H1 (cell line): ENCODE results near the gene ISG15. TPM values are rescaled to one million over a fixed set of nuclear protein-coding genes. Genes with fewer than 3 reads are reported as not detected.

ENCODE experiments used
- CTCF ChIA-PET: fragments of 300-600 bp; sonication (Branson Sonifier 250); formaldehyde crosslinking; loops from one replicate; lab custom pipeline; 2021; ENCODE audit not compliant: partially characterized antibody; lab: Charles Lee
- POLR2A ChIA-PET: fragments of 300-600 bp; sonication (Branson Sonifier 250); formaldehyde crosslinking; loops from one replicate; lab custom pipeline; 2021; ENCODE audit warnings: inconsistent platforms; ENCODE audit not compliant: partially characterized antibody; lab: Charles Lee
- DNase-seq, 2 experiments: peaks; one replicate each; pipeline versions ENCODE4 v3.0.0 to v3.0.0-alpha.2; 2010 to 2022; ENCODE audit warnings: low spot score in 2 of 2, low read depth in 1 of 2, mixed read lengths in 1 of 2
- FAIRE-seq: peaks from 2 replicates; lab custom pipeline; 2011; peaks lifted over from hg19 to GRCh38; lab: Jason Lieb, UNC
- H2AFZ ChIP-seq: 2 replicates; pipeline ENCODE4 v1.8.1; 2012; ENCODE audit warnings: low read length, inconsistent platforms
- H2AK5ac ChIP-seq: 2 replicates; pipeline ENCODE4 v1.6.1; 2013; ENCODE audit warnings: low read depth, low read length
- H2BK120ac ChIP-seq: replicated peaks from 2 replicates; pipeline ENCODE3; 2013; ENCODE audit warnings: low read depth, low read length, inconsistent platforms
- H2BK12ac ChIP-seq: 2 replicates; pipeline ENCODE4 v1.6.1; 2013; ENCODE audit warnings: low read depth, low read length
- H2BK15ac ChIP-seq: 2 replicates; pipeline ENCODE4 v1.6.1; 2013; ENCODE audit warnings: low read length
- H2BK20ac ChIP-seq: 2 replicates; pipeline ENCODE4 v1.6.1; 2013; ENCODE audit warnings: low read length
- H2BK5ac ChIP-seq: 2 replicates; pipeline ENCODE4 v1.6.1; 2013; ENCODE audit warnings: low read depth, low read length
- H3K14ac ChIP-seq: 2 replicates; pipeline ENCODE4 v1.6.1; 2013; ENCODE audit warnings: inconsistent platforms; ENCODE audit not compliant: insufficient read length
- H3K18ac ChIP-seq: 2 replicates; pipeline ENCODE4 v1.6.1; 2013; ENCODE audit warnings: low read length; ENCODE audit errors: extremely low read depth
- H3K23ac ChIP-seq: 2 replicates; pipeline ENCODE4 v1.6.1; 2013; ENCODE audit warnings: inconsistent platforms; ENCODE audit not compliant: insufficient read length
- H3K23me2 ChIP-seq: 2 replicates; pipeline ENCODE4 v1.6.1; 2013; ENCODE audit warnings: low read depth, low read length
- H3K27ac ChIP-seq: 2 replicates; pipeline ENCODE4 v1.6.1; 2011; ENCODE audit warnings: low read depth, low read length, inconsistent platforms
- H3K27me3 ChIP-seq, 4 experiments: replicated peaks in 1 of 4; 1 replicate in 1 of 4; 2 replicates in 3 of 4; pipeline versions ENCODE4 v1.6.1 to v1.8.1; 2011 to 2013; ENCODE audit warnings: low read length in 3 of 4, mild to moderate bottlenecking in 3 of 4, inconsistent platforms in 2 of 4, mixed read lengths in 2 of 4, moderate library complexity in 1 of 4; ENCODE audit not compliant: control insufficient read depth in 3 of 4, insufficient read depth in 3 of 4; ENCODE audit errors: extremely low read depth in 1 of 4
- H3K36me3 ChIP-seq, 4 experiments: 2 replicates each; pipeline versions ENCODE4 v1.6.1 to v1.8.1; 2011 to 2013; ENCODE audit warnings: mild to moderate bottlenecking in 4 of 4, low read length in 3 of 4, moderate library complexity in 2 of 4, control low read depth in 1 of 4, inconsistent platforms in 1 of 4; ENCODE audit not compliant: insufficient read depth in 4 of 4, control insufficient read depth in 2 of 4
- H3K4ac ChIP-seq: replicated peaks from 2 replicates; pipeline ENCODE3; 2013; ENCODE audit warnings: low read length, low read depth, mixed read lengths, inconsistent platforms; ENCODE audit not compliant: insufficient read length
- H3K4me1 ChIP-seq, 4 experiments: replicated peaks in 1 of 4; 1 replicate in 1 of 4; 2 replicates in 3 of 4; pipeline versions ENCODE4 v1.6.1 to v1.8.1; 2011 to 2013; ENCODE audit warnings: low read length in 3 of 4, inconsistent platforms in 2 of 4, mixed read lengths in 1 of 4; ENCODE audit not compliant: insufficient read depth in 4 of 4, control insufficient read depth in 3 of 4
- H3K4me2 ChIP-seq, 2 experiments: 2 replicates each; pipeline versions ENCODE4 v1.6.1 to v1.8.1; 2011 to 2013; ENCODE audit warnings: low read depth in 2 of 2, low read length in 2 of 2, control low read depth in 1 of 2, inconsistent platforms in 1 of 2, mild to moderate bottlenecking in 1 of 2; ENCODE audit not compliant: insufficient read depth in 1 of 2
- H3K4me3 ChIP-seq, 4 experiments: fragments of 200-600, 300-600 bp in 1 of 4; sonication (generic), shearing (Covaris generic), sonication (Bioruptor Twin) in 1 of 4; 2 replicates each; pipeline versions ENCODE4 v1.5.1 to v1.8.1; 2011 to 2016; ENCODE audit warnings: low read length in 4 of 4, low read depth in 3 of 4, control low read depth in 2 of 4, inconsistent platforms in 2 of 4, mild to moderate bottlenecking in 2 of 4, mixed read lengths in 1 of 4, moderate library complexity in 1 of 4; ENCODE audit not compliant: insufficient read depth in 2 of 4; ENCODE audit errors: extremely low read depth in 1 of 4
- H3K56ac ChIP-seq: replicated peaks from 2 replicates; pipeline ENCODE3; 2013; ENCODE audit warnings: low read depth, mild to moderate bottlenecking, mixed read lengths, low read length, inconsistent platforms; ENCODE audit not compliant: insufficient read length
- H3K79me1 ChIP-seq: 2 replicates; pipeline ENCODE4 v1.6.1; 2013; ENCODE audit warnings: low read depth, low read length, control low read depth
- H3K79me2 ChIP-seq, 2 experiments: 2 replicates each; pipeline versions ENCODE4 v1.6.1 to v1.8.1; 2012 to 2013; ENCODE audit warnings: low read length in 2 of 2, mild to moderate bottlenecking in 2 of 2, inconsistent platforms in 1 of 2; ENCODE audit not compliant: insufficient read depth in 2 of 2, control insufficient read depth in 1 of 2
- H3K9ac ChIP-seq, 4 experiments: replicated peaks in 1 of 4; 1 replicate in 1 of 4; 2 replicates in 3 of 4; pipeline versions ENCODE4 v1.6.1 to v1.8.1; 2011 to 2013; ENCODE audit warnings: low read depth in 3 of 4, low read length in 3 of 4, control low read depth in 2 of 4, mild to moderate bottlenecking in 2 of 4, moderate library complexity in 2 of 4, inconsistent platforms in 1 of 4; ENCODE audit errors: extremely low read depth in 1 of 4
- H3K9me3 ChIP-seq, 2 experiments: 2 replicates each; pipeline versions ENCODE4 v1.6.1 to v1.8.1; 2012 to 2013; ENCODE audit warnings: mild to moderate bottlenecking in 2 of 2, moderate library complexity in 2 of 2, control low read depth in 1 of 2, inconsistent platforms in 1 of 2, low read depth in 1 of 2, low read length in 1 of 2, mixed read lengths in 1 of 2; ENCODE audit not compliant: insufficient read depth in 2 of 2
- H4K20me1 ChIP-seq, 2 experiments: replicated peaks in 1 of 2; 2 replicates each; pipeline versions ENCODE3 to v1.8.1; 2011 to 2013; ENCODE audit warnings: inconsistent platforms in 2 of 2, low read length in 2 of 2, mild to moderate bottlenecking in 1 of 2; ENCODE audit not compliant: insufficient read depth in 2 of 2, control insufficient read depth in 1 of 2
- H4K5ac ChIP-seq: 2 replicates; pipeline ENCODE4 v1.6.1; 2013; ENCODE audit warnings: low read length, low read depth, mixed read lengths, inconsistent platforms; ENCODE audit not compliant: insufficient read length
- H4K8ac ChIP-seq: 2 replicates; pipeline ENCODE4 v1.8.0; 2013; ENCODE audit warnings: mild to moderate bottlenecking, moderate library complexity, low read length, inconsistent platforms; ENCODE audit not compliant: insufficient read depth; ENCODE audit errors: extremely low read depth
- H4K91ac ChIP-seq: replicated peaks from 2 replicates; pipeline ENCODE3; 2013; ENCODE audit warnings: low read length, mixed read lengths, inconsistent platforms; ENCODE audit not compliant: insufficient read length
- BRCA1 ChIP-seq: IDR thresholded peaks from 2 replicates; pipeline ENCODE4 v1.6.1; 2012; ENCODE audit warnings: low read depth, low read length, improper control_type of control experiment
- CBX8 ChIP-seq: fragments of 300-800, 300-1000 bp; sonication (generic); IDR thresholded peaks from 2 replicates; pipeline ENCODE4 v1.7.1; 2016; ENCODE audit warnings: low read depth, low read length, borderline replicate concordance
- CHD2 ChIP-seq: IDR thresholded peaks from 2 replicates; pipeline ENCODE4 v1.6.1; 2012; ENCODE audit warnings: low read length, improper control_type of control experiment
- HDAC2 ChIP-seq, 2 experiments: fragments of 300-600 bp in 1 of 2; sonication (generic) in 1 of 2; IDR thresholded peaks; 2 replicates each; pipeline ENCODE4 v1.6.1; 2011 to 2012; ENCODE audit warnings: low read depth in 2 of 2, low read length in 2 of 2, mild to moderate bottlenecking in 2 of 2, moderate library complexity in 2 of 2, borderline replicate concordance in 1 of 2, inconsistent platforms in 1 of 2
- KDM5A ChIP-seq: fragments of 200-600 bp; IDR thresholded peaks from 2 replicates; pipeline ENCODE4 v1.7.1; 2012; ENCODE audit warnings: mild to moderate bottlenecking, low read length, inconsistent platforms, mixed read lengths
- PHF8 ChIP-seq: fragments of 200-600 bp; sonication (generic); conservative IDR thresholded peaks from 2 replicates; pipeline ENCODE4 v1.7.1; 2012; ENCODE audit warnings: low read depth, mild to moderate bottlenecking, inconsistent platforms, low read length, moderate library complexity
- POLR2A ChIP-seq, 2 experiments: IDR thresholded peaks; 1 replicate in 1 of 2; 2 replicates in 1 of 2; pipeline ENCODE4 v1.6.1; 2011; ENCODE audit warnings: low read depth in 2 of 2, low read length in 2 of 2, mild to moderate bottlenecking in 2 of 2; ENCODE audit errors: control extremely low read depth in 1 of 2
- RAD21 ChIP-seq, 2 experiments: IDR thresholded peaks in 1 of 2; conservative IDR thresholded peaks in 1 of 2; 2 replicates each; pipeline ENCODE4 v1.6.1; 2011; ENCODE audit warnings: low read depth in 2 of 2, low read length in 2 of 2, improper control_type of control experiment in 1 of 2, inconsistent platforms in 1 of 2, mild to moderate bottlenecking in 1 of 2, moderate library complexity in 1 of 2
- RFX5 ChIP-seq: IDR thresholded peaks from 2 replicates; pipeline ENCODE4 v1.6.1; 2011; ENCODE audit warnings: low read depth, low read length, improper control_type of control experiment, borderline replicate concordance
- RNF2 ChIP-seq: fragments of 200-900, 300-1000 bp; sonication (generic); IDR thresholded peaks from 2 replicates; pipeline ENCODE4 v1.7.1; 2016; ENCODE audit warnings: borderline replicate concordance, low read depth, mild to moderate bottlenecking, antibody characterized with exemption, low read length; ENCODE audit not compliant: poor library complexity, severe bottlenecking; ENCODE audit errors: missing control alignments
- SUZ12 ChIP-seq: fragments of 200-600 bp; sonication (generic); IDR thresholded peaks from 2 replicates; pipeline ENCODE4 v1.6.1; 2012; ENCODE audit warnings: mild to moderate bottlenecking, inconsistent platforms, low read length, moderate library complexity, mixed read lengths
- YY1 ChIP-seq: IDR thresholded peaks from 2 replicates; pipeline ENCODE4 v1.6.1; 2011; ENCODE audit warnings: low read depth, mild to moderate bottlenecking, low read length
- ZNF274 ChIP-seq: IDR thresholded peaks from 2 replicates; pipeline ENCODE4 v1.7.0; 2012; ENCODE audit warnings: low read length, borderline replicate concordance; ENCODE audit errors: extremely low read depth
- WGBS, 2 experiments: shearing (Covaris generic) in 1 of 2; methylation state at CpG; one replicate each; pipeline versions ENCODE4 v1.1.6 to v1.1.7; 2013 to 2015; ENCODE audit warnings: low lambda C conversion rate in 2 of 2, mixed read lengths in 2 of 2, inconsistent platforms in 1 of 2, low coverage in 1 of 2, missing lambda C conversion rate in 1 of 2; ENCODE audit not compliant: insufficient replicate concordance in 2 of 2, insufficient coverage in 1 of 2, insufficient read length in 1 of 2; ENCODE audit errors: extremely low coverage in 1 of 2, missing lambda C conversion rate in 1 of 2; 5-methylcytosine and 5-hydroxymethylcytosine counted together
- polyA plus RNA-seq, 7 experiments: library from polyadenylated mRNA; depleted of rRNA in 3 of 7; stranded (reverse) in 5 of 7; unstranded in 2 of 7; fragments of >200 nt in 5 of 7; fragments of 200-250 nt in 2 of 7; gene quantifications; 1 replicate in 5 of 7; 2 replicates in 1 of 7; 4 replicates in 1 of 7; pipeline versions ENCODE4 v1.2.1 to v1.2.3, GENCODE V29; 2011 to 2013; ENCODE audit warnings: missing spikeins in 2 of 7, mixed read lengths in 2 of 7
- total RNA-seq: library from RNA; stranded (reverse); fragmentation: NEBNext Ultra II Directional; extraction: Animal tissue kit (Norgen Biotek cat#: 25700); gene quantifications from 2 replicates; pipeline ENCODE4 v1.2.1, GENCODE V29; 2021

Gene ISG15
- total and polyA plus RNA-seq, 2 of the 8 experiments (the other 6 are each of a cell fraction or from before 2014, with no cell fraction given), result 29.3 to 121 TPM

DNA sequence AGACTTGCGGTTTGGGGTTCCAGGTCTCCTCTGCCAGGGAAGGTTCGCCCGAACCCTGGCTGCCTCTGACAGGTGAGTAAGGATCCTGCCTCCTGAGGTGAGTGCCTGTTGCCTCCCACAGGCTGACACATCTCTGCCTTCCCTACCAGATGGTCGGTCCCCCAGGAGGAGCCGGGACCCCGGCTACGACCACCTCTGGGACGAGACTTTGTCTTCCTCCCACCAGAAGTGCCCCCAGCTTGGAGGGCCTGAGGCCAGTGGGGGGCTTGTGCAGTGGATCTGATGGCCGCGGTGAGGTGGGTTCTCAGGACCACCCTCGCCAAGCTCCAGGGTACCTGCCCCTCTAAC lies 39.0 kb upstream of the ISG15 start:
- Histone ChIP-seq H3K9ac (no peak overlapping the region), H3K56ac (no peak overlapping the region), H4K20me1 (peaks cover 0 to 11% of the 10 kb centered on the region in 2 experiments), H2AFZ (no peak overlapping the region), H3K27me3 (peaks cover 0 to 32% (median 18%) of the 10 kb centered on the region in 4 experiments; a peak in 5 of 7 replicates), H3K9me3 (no peaks in the 10 kb centered on the region), H3K18ac (no peak overlapping the region), H3K14ac (no peak overlapping the region), H2BK12ac (no peak overlapping the region), H2AK5ac (no peak overlapping the region), H3K79me2 (peaks cover 0 to 3% of the 10 kb centered on the region in 2 experiments; a peak in 1 of 4 replicates), H4K5ac (no peak overlapping the region), H3K4me2 (no peak overlapping the region), H4K8ac (no peak overlapping the region), H3K79me1 (no peaks in the 10 kb centered on the region), H3K23ac (no peak overlapping the region), H3K27ac (no peak overlapping the region), H2BK20ac (no peak overlapping the region), H3K4me3 (no peak overlapping the region), H4K91ac (no peak overlapping the region), H2BK120ac (no peak overlapping the region), H2BK5ac (no peak overlapping the region), H2BK15ac (no peak overlapping the region), H3K23me2 (peaks cover 5% of the 10 kb centered on the region; the same call in 1 of the 2 replicates), H3K36me3 (no peaks in the 10 kb centered on the region), H3K4me1 (peaks cover 0 to 15% (median 5%) of the 10 kb centered on the region in 4 experiments; a peak in 4 of 7 replicates), H3K4ac (no peak overlapping the region)
- ChIA-PET CTCF (interaction anchor here (0.9 to 7.0 kb wide), 3 partner anchors 9 to 89 kb away, joined by 3 to 53 read pairs (median 6); partner anchors contain the start of gene PERM1), POLR2A (no interaction called here)
- WGBS, 2 experiments, result 90% methylated on average over 7 of the region's 11 CpGs; no CpG with 5 or more reads in 1 of the 2 experiments
- FAIRE-seq (no peak), DNase-seq (no peak)
- TF ChIP-seq RNF2, result no peak
- TF ChIP-seq CBX8, result no peak
- TF ChIP-seq KDM5A, result no peak
- no peak for TF ChIP-seq YY1
- TF ChIP-seq POLR2A (IDR thresholded peaks at IDR 0.05; ENCODE audit: control extremely low read depth in 1 of 2, low read depth in 2 of 2, low read length in 2 of 2), result no peak
- no peak for TF ChIP-seq BRCA1
- no peak for TF ChIP-seq CHD2
- no peak for TF ChIP-seq SUZ12
- TF ChIP-seq ZNF274, result no peak
- no peak for TF ChIP-seq RAD21 (IDR thresholded peaks at IDR 0.05 in 1 of 2, conservative IDR thresholded peaks at IDR 0.05 in 1 of 2; ENCODE audit: low read depth in 2 of 2, low read length in 2 of 2)
- TF ChIP-seq HDAC2 (IDR thresholded peaks at IDR 0.05; ENCODE audit: borderline replicate concordance in 1 of 2, low read depth in 2 of 2, low read length in 2 of 2), result no peak
- TF ChIP-seq RFX5, result no peak
- TF ChIP-seq PHF8, result no peak
